ENCODE measurements around the gene ZCRB1.

The ZCRB1 gene

GRCh38 chr12:42338280-42338679, 12.4 kb upstream of the ZCRB1 start:
- TF ChIP-seq ISL1 (CRISPR knock-in tag; IDR thresholded peaks at IDR 0.05), result no peak
- no peak for TF ChIP-seq TOX (CRISPR knock-in tag; IDR thresholded peaks at IDR 0.05; ENCODE audit: borderline replicate concordance)
- no peak for TF ChIP-seq ESRRG (CRISPR knock-in tag; IDR thresholded peaks at IDR 0.05)
- no peak for TF ChIP-seq ZFP30 (CRISPR knock-in tag; IDR thresholded peaks at IDR 0.05)
- TF ChIP-seq, protein P1, sequence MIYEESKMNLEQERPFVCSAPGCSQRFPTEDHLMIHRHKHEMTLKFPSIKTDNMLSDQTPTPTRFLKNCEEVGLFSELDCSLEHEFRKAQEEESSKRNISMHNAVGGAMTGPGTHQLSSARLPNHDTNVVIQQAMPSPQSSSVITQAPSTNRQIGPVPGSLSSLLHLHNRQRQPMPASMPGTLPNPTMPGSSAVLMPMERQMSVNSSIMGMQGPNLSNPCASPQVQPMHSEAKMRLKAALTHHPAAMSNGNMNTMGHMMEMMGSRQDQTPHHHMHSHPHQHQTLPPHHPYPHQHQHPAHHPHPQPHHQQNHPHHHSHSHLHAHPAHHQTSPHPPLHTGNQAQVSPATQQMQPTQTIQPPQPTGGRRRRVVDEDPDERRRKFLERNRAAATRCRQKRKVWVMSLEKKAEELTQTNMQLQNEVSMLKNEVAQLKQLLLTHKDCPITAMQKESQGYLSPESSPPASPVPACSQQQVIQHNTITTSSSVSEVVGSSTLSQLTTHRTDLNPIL (CRISPR knock-in tag; IDR thresholded peaks at IDR 0.05; ENCODE audit: low read depth), result no peak
- TF ChIP-seq ZC3H10 (CRISPR knock-in tag; IDR thresholded peaks at IDR 0.05), result no peak
- TF ChIP-seq, protein P2, sequence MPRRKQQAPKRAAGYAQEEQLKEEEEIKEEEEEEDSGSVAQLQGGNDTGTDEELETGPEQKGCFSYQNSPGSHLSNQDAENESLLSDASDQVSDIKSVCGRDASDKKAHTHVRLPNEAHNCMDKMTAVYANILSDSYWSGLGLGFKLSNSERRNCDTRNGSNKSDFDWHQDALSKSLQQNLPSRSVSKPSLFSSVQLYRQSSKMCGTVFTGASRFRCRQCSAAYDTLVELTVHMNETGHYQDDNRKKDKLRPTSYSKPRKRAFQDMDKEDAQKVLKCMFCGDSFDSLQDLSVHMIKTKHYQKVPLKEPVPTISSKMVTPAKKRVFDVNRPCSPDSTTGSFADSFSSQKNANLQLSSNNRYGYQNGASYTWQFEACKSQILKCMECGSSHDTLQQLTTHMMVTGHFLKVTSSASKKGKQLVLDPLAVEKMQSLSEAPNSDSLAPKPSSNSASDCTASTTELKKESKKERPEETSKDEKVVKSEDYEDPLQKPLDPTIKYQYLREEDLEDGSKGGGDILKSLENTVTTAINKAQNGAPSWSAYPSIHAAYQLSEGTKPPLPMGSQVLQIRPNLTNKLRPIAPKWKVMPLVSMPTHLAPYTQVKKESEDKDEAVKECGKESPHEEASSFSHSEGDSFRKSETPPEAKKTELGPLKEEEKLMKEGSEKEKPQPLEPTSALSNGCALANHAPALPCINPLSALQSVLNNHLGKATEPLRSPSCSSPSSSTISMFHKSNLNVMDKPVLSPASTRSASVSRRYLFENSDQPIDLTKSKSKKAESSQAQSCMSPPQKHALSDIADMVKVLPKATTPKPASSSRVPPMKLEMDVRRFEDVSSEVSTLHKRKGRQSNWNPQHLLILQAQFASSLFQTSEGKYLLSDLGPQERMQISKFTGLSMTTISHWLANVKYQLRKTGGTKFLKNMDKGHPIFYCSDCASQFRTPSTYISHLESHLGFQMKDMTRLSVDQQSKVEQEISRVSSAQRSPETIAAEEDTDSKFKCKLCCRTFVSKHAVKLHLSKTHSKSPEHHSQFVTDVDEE (CRISPR knock-in tag; IDR thresholded peaks at IDR 0.05), result no peak
- no peak for TF ChIP-seq BACH2 (CRISPR knock-in tag; IDR thresholded peaks at IDR 0.05; ENCODE audit: borderline replicate concordance)
- no peak for TF ChIP-seq ARNTL (CRISPR knock-in tag; IDR thresholded peaks at IDR 0.05; ENCODE audit: borderline replicate concordance, low read depth)
- no peak for TF ChIP-seq PPARA (CRISPR knock-in tag; IDR thresholded peaks at IDR 0.05; ENCODE audit: borderline replicate concordance)
- no peak for TF ChIP-seq RARB (CRISPR knock-in tag; IDR thresholded peaks at IDR 0.05)
- TF ChIP-seq ZNF8 (CRISPR knock-in tag; IDR thresholded peaks at IDR 0.05), result no peak
- TF ChIP-seq POU6F1 (CRISPR knock-in tag; IDR thresholded peaks at IDR 0.05; ENCODE audit: borderline replicate concordance, low read depth), result no peak
- TF ChIP-seq ZFP3 (CRISPR knock-in tag; IDR thresholded peaks at IDR 0.05), result no peak
- no peak for TF ChIP-seq CSRNP3 (CRISPR knock-in tag; IDR thresholded peaks at IDR 0.05)
- TF ChIP-seq GLIS3 (CRISPR knock-in tag; IDR thresholded peaks at IDR 0.05), result no peak
- no peak for TF ChIP-seq TCF4 (CRISPR knock-in tag; IDR thresholded peaks at IDR 0.05; ENCODE audit: borderline replicate concordance)
- TF ChIP-seq ZNF565 (CRISPR knock-in tag; conservative IDR thresholded peaks at IDR 0.05; ENCODE audit: low read depth), result no peak
- ATAC-seq, result no peak

DNA sequence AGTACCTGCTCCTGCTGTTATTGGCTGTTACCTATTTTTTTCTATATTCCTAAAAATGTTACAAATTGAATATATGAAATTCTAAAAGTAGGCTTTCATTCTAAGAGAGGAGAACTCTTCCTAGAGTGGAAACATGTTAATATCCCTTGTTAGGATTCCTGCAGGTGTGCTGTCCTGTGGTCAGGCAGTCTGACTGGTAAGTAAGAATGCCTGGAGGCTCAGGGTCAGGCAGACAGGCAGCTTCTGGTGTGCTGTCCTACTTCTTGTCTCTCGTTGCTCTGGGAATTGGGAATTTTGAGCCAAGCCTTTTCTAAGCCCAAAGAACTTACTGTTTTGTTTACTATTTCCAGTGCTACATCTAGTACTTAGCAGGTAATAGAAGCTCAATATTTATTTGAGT, 10.4 kb upstream of the ZCRB1 start:
- TF ChIP-seq ZC3H10 (CRISPR knock-in tag; IDR thresholded peaks at IDR 0.05) (no peak), ZFP30 (CRISPR knock-in tag; IDR thresholded peaks at IDR 0.05) (no peak), POU6F1 (CRISPR knock-in tag; IDR thresholded peaks at IDR 0.05; ENCODE audit: borderline replicate concordance, low read depth) (no peak), ZNF565 (CRISPR knock-in tag; conservative IDR thresholded peaks at IDR 0.05; ENCODE audit: low read depth) (no peak), OSR1 (CRISPR knock-in tag; IDR thresholded peaks at IDR 0.05) (no peak), CSRNP3 (CRISPR knock-in tag; IDR thresholded peaks at IDR 0.05) (no peak), ZFP3 (CRISPR knock-in tag; IDR thresholded peaks at IDR 0.05) (no peak), GLIS3 (CRISPR knock-in tag; IDR thresholded peaks at IDR 0.05) (no peak)
- TF ChIP-seq, protein P3, sequence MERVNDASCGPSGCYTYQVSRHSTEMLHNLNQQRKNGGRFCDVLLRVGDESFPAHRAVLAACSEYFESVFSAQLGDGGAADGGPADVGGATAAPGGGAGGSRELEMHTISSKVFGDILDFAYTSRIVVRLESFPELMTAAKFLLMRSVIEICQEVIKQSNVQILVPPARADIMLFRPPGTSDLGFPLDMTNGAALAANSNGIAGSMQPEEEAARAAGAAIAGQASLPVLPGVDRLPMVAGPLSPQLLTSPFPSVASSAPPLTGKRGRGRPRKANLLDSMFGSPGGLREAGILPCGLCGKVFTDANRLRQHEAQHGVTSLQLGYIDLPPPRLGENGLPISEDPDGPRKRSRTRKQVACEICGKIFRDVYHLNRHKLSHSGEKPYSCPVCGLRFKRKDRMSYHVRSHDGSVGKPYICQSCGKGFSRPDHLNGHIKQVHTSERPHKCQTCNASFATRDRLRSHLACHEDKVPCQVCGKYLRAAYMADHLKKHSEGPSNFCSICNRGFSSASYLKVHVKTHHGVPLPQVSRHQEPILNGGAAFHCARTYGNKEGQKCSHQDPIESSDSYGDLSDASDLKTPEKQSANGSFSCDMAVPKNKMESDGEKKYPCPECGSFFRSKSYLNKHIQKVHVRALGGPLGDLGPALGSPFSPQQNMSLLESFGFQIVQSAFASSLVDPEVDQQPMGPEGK (CRISPR knock-in tag; IDR thresholded peaks at IDR 0.05; ENCODE audit: borderline replicate concordance), result no peak
- TF ChIP-seq, protein P1 (CRISPR knock-in tag; IDR thresholded peaks at IDR 0.05; ENCODE audit: low read depth), result no peak
- no peak for ATAC-seq
